ENCODE results near the gene CBL.

DNA sequence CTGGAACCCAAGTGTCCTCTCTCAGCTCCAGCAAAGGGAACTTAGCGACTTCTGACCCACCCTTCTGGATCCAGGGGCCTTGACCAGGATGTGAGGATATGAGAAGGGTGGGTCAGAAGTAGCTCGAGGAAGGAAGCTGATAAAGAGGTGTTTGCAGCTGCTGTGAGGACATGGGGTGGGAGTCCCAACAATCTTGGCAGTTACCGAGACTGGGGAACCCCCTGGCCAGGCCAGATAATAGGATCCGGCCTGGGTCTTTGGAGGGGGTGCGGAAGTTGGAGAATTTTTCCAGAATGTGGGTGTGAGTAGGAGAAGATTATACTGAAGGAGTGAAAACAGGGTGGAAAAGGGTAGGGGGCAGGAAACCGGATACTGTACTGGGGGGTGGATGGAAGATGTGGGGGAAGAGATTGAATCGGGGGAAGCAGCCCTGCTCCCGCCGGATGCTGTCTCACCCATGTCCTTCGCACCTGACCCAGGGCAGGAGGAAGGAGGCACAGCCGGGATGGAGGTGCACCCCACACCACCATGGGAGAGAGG is 113.6 kb downstream of the CBL start:
- TF ChIP-seq POLR2AphosphoS5 (IDR thresholded peaks at IDR 0.05) (no peak), POLR2A (IDR thresholded peaks at IDR 0.05) (no peak), EP300 (IDR thresholded peaks at IDR 0.05) (no peak)
- TF ChIP-seq, protein P1, sequence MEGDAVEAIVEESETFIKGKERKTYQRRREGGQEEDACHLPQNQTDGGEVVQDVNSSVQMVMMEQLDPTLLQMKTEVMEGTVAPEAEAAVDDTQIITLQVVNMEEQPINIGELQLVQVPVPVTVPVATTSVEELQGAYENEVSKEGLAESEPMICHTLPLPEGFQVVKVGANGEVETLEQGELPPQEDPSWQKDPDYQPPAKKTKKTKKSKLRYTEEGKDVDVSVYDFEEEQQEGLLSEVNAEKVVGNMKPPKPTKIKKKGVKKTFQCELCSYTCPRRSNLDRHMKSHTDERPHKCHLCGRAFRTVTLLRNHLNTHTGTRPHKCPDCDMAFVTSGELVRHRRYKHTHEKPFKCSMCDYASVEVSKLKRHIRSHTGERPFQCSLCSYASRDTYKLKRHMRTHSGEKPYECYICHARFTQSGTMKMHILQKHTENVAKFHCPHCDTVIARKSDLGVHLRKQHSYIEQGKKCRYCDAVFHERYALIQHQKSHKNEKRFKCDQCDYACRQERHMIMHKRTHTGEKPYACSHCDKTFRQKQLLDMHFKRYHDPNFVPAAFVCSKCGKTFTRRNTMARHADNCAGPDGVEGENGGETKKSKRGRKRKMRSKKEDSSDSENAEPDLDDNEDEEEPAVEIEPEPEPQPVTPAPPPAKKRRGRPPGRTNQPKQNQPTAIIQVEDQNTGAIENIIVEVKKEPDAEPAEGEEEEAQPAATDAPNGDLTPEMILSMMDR (IDR thresholded peaks at IDR 0.05), result no peak
